ENCODE results near the gene COPZ2.
"Not testable (repeated sequence)": the region's sequence is repeated elsewhere in the genome, so short reads cannot be mapped to it uniquely, and the experiment has no call there.

COPZ2 gene, protein sequence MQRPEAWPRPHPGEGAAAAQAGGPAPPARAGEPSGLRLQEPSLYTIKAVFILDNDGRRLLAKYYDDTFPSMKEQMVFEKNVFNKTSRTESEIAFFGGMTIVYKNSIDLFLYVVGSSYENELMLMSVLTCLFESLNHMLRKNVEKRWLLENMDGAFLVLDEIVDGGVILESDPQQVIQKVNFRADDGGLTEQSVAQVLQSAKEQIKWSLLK

DNA sequence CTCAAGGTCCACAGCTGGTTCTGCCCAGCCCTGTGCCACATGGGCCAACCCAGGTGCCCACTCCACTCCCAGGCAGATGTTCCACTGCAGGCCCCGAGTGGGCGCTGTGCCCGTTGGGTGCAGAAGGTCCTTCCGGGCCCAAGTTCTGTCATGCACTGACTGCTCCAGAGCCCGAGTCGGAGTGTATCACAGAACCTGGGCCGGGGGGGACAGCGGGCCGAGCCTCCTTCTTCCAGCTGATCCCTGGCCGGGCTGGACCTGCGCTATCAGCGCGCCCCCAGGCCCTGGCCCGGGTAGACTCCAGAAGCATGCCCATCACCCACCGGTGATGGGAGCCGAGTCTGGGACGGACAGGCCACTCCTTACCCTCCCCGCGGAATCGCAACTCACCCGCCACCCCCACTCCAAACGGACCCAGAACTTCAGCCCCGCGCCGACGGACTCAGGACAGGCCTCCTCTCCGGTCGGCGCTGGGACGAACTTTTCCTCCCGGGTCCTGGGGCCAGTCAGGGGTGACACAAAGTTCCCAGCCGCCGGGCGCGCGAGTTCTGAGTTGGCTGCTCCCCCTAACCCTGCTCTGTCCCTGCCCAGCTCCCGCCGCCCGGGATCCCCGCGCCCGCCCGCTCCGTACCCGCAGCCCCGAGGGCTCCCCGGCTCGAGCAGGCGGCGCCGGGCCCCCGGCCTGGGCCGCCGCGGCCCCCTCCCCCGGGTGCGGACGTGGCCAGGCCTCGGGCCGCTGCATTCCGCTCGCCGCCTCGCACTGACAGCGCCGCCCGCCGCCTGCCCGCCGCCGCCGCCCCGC, at the start of gene COPZ2:
COPZ2 (minus strand) TSS at position 762 of the 802 bp plus-strand sequence; CDS start at position 742, 20 bp downstream.
- DNase-seq (ENCODE audit: low spot score), result peak; percentile 49

DNA sequence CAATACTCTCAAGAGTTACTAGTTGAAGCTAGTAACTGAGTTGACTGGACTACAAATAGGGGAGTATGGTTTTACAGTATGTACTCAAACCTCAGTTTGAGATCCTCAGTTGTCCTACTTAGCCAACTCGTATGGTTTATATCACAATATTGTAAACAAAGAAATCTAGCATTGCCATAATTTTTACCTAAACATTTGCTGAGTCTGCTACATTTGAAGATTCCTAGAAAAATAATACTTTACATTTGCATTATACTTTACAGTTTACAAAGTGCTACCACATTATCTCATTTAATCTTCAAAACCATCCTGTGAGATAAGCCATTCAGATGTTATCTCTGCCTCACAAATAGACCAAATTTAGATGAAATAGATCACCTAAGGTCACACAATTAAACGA, 47.3 kb upstream of the COPZ2 start:
- DNase-seq (ENCODE audit: low spot score), result no peak

DNA sequence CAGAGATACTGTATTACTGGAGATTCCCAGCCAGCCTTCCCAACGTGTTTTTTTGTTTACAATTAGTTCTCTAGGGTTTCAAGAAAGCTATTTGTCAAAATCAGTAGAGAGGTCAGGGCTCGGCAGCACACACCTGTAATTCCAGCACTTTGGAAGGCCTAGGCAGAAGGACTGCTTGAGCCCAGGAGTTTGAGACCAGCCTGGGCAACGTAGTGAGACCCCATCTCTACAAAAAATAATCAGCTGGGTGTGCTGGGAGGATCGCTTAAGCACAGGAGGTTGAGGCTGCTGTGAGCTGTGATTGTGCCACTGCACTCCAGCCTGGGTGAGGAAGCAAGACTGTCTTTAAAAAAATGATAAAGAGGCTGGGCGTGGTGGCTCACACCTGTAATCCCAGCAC, 44.3 kb upstream of the COPZ2 start:
- DNase-seq (ENCODE audit: low spot score), result no peak

GRCh38 chr17:48077152-48077551, 39.6 kb upstream of the COPZ2 start:
- DNase-seq (ENCODE audit: low spot score), result not testable (repeated sequence)

- peak; percentile 94 for DNase-seq (ENCODE audit: low spot score)
These were observed 36.9 kb upstream of the COPZ2 start for GRCh38 chr17:48074322-48075081.

- peak; percentile 81 for DNase-seq (ENCODE audit: low spot score)
These were observed 36.0 kb upstream of the COPZ2 start for GRCh38 chr17:48073566-48074094.

DNA sequence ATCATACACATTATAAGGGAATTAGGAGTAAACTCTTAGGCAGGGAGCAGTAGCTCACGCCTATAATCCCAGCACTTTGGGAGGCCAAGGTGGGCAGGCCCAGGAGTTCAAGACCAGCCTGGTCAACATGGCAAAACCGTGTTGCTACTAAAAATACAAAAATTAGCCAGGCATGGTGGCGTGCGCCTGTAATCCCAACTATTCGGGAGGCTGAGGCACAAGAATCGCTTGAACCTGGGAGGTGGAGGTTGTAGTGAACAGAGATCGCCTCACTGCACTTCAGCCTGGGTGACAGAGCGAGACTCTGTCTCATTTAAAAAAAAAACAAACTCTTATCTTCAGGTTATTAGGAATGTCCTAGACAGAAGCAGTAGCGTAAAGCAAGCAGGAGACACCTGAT, 35.2 kb upstream of the COPZ2 start:
- not testable (repeated sequence) for DNase-seq (ENCODE audit: low spot score)

GRCh38 chr17:48071654-48072053, 34.1 kb upstream of the COPZ2 start:
- no peak for DNase-seq (ENCODE audit: low spot score)

DNA sequence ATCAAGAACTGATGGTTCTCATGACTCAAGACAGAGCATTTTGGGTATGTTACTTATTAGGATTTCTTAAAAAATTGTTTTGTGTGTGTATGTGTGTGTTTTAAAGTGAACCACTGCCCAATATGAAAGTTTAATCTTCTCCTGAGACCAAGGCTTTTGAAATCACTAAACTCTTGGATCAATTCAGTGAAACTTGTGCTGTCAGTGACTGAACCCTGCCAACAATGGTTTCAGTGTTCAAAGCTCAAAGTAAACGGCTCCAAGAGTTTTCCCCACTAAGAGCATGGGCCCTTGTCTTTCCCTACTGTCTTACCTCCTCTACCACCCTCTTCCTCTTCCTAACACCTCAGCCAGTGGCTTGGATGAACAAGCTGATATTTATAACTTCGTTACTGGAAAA, 32.6 kb upstream of the COPZ2 start:
- no peak for DNase-seq (ENCODE audit: low spot score)

- DNase-seq (ENCODE audit: low spot score), result peak; percentile 66
These were observed 30.9 kb upstream of the COPZ2 start for GRCh38 chr17:48068491-48068961.

DNA sequence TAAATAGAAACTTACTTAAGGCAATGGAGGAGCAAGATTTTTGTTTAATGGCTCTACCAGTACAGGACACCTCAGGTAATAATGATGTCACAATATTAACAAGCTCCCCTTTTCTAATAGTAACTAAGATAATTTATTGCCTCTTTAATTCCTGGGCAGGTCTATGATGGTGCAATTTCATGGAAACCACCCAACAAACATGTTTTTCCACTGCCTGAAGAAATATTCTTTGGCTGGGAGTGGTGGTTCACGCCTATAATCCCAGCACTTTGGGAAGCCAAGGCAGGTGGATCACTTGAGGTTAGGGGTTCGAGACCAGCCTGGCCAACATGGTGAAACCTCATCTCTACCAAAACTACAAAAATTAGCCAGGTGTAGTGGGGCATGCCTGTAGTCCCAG, 30.2 kb upstream of the COPZ2 start:
- not testable (repeated sequence) for DNase-seq (ENCODE audit: low spot score)

- no peak for DNase-seq (ENCODE audit: low spot score)
These were observed 29.6 kb upstream of the COPZ2 start for GRCh38 chr17:48067245-48067644.

DNA sequence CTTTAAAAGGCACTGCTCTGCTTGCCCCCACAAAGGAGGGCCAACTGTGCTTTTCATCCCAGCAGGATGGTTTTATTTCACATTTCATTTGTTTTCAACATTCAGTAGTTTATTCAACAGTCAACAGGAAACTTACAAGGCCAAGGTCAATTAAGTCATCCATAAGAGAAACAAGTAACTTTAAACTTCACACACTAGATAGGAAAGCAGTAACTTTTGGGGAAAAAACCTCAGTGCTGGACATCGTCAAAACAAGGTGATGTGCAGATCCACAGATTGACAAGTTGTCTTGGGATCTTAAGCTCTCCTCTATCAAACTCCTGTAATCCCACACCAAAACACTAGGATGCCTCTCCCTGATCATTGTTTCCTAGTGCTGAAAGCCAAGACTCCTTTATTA, 29.1 kb upstream of the COPZ2 start:
- DNase-seq (ENCODE audit: low spot score), result no peak

- no peak for DNase-seq (ENCODE audit: low spot score)
These were observed 28.6 kb upstream of the COPZ2 start for GRCh38 chr17:48066192-48066591.

GRCh38 chr17:48064638-48065037, 27.0 kb upstream of the COPZ2 start:
- no peak for DNase-seq (ENCODE audit: low spot score)

DNA sequence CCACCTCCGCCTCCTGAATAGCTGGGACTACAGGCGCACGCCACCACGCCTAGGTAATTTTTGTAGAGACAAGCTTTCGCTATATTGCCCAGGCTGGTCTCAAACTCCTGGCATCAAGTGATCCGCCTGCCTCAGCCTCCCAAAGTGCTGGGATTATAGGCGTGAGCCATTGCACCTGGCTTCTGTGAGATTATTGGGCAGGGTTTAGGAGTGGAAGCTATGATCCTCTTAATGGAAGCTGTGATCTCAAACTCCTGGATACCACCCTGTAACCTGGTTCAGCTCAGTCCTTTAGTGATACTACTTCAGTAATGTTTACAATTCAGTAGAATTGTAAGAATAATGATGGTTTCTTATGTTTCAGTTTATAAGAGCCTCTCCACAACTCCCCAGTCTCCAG, 24.7 kb upstream of the COPZ2 start:
- DNase-seq (ENCODE audit: low spot score), result no peak

DNA sequence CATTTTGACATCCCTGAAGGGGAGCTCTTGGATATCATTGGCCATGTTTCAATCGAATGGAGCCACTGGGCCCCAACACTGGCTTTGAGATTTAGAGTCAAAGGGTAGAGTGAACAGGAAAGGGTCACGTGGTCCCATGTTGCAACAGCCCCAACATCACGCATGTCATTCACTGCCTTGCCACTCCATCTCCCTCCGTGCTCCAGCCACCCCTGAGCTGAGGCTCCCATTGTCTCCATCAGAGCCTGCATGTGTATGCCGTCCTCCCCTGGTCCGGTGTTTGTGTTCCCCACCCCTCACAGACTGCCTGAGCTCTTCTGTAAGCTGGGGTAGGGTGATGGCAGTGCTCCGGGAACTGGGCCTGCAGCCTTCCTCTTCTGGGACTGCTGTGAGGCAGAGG, 22.7 kb upstream of the COPZ2 start:
- DNase-seq (ENCODE audit: low spot score), result no peak

- DNase-seq (ENCODE audit: low spot score), result no peak
These were observed 21.6 kb upstream of the COPZ2 start for GRCh38 chr17:48059125-48059668.

DNA sequence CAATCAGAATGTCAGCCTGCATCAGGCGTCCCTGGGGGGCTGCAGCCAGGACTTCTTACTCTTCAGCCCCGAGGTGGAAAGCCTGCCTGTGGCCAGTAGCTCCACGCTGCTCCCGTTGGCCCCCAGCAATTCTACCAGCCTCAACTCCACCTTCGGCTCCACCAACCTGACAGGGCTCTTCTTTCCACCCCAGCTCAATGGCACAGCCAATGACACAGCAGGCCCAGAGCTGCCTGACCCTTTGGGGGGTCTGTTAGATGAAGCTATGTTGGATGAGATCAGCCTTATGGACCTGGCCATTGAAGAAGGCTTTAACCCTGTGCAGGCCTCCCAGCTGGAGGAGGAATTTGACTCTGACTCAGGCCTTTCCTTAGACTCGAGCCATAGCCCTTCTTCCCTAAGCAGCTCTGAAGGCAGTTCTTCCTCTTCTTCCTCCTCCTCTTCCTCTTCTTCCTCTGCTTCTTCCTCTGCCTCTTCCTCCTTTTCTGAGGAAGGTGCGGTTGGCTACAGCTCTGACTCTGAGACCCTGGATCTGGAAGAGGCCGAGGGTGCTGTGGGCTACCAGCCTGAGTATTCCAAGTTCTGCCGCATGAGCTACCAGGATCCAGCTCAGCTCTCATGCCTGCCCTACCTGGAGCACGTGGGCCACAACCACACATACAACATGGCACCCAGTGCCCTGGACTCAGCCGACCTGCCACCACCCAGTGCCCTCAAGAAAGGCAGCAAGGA, 21.0 kb upstream of the COPZ2 start:
- DNase-seq (ENCODE audit: low spot score), result no peak

DNA sequence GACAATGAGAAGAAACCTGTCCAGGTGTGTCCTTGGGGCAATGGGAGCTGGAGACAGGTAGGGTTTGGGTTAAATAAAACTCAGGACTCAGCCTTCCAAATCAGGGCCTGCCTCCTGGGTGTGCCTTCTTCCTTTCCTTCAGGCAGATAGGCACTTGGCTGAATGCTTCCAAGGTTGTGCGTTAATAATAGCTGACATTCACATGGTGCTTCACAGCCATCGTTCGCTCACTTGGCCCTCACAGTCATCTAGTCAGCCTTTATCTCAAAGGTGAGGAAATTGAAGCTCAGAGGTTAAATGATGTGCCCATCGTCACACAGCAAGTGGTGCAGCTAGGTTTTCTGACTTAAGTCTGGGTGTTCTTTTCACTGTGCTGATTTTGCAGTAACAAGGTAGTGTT, 20.0 kb upstream of the COPZ2 start:
- DNase-seq (ENCODE audit: low spot score), result no peak

- DNase-seq (ENCODE audit: low spot score), result no peak
These were observed 19.3 kb upstream of the COPZ2 start for GRCh38 chr17:48056879-48057278.

All from kidney tubule cell (primary cell).